ENCODE data around the gene PMPCA. TPM values are rescaled to one million over a fixed set of nuclear protein-coding genes. Genes with fewer than 3 reads are reported as not detected.
A peak's percentile ranks its signal among the peaks of the same experiment; 100 is the strongest.

Gene PMPCA
- total RNA-seq, 1 experiment from 2014 or later, result 58.4 TPM

GRCh38 chr9:136436055-136436634 lies 25.7 kb downstream of the PMPCA start:
- peaks cover 28% of the 10 kb centered on the region for H3K4me1 ChIP-seq (replicated peaks)
- H3K27me3 ChIP-seq (replicated peaks), result no peaks in the 10 kb centered on the region
- no peak overlapping the region for H3K4me3 ChIP-seq
- DNase-seq (ENCODE audit: low read depth in 1 of 2, low spot score in 2 of 2), result no peak
- H3K27ac ChIP-seq, result no peak overlapping the region
- H3K9me3 ChIP-seq (replicated peaks), result no peaks in the 10 kb centered on the region
- peaks cover 80% of the 10 kb centered on the region for H3K36me3 ChIP-seq

GRCh38 chr9:136437430-136437829 lies 27.0 kb downstream of the PMPCA start:
- Histone ChIP-seq H3K27me3 (replicated peaks) (no peaks in the 10 kb centered on the region), H3K4me3 (peak overlapping the region; percentile 98), H3K9me3 (replicated peaks) (no peaks in the 10 kb centered on the region), H3K36me3 (peaks cover 86% of the 10 kb centered on the region), H3K27ac (no peak overlapping the region), H3K4me1 (replicated peaks) (peaks cover 28% of the 10 kb centered on the region)
- DNase-seq (ENCODE audit: low read depth in 1 of 2, low spot score in 2 of 2), result no peak

- H3K36me3 ChIP-seq, result peaks cover 86% of the 10 kb centered on the region
- no peak for DNase-seq (ENCODE audit: low read depth in 1 of 2, low spot score in 2 of 2)
- no peaks in the 10 kb centered on the region for H3K27me3 ChIP-seq (replicated peaks)
- H3K27ac ChIP-seq, result no peak overlapping the region
- peak overlapping the region; percentile 98 for H3K4me3 ChIP-seq
- H3K4me1 ChIP-seq (replicated peaks), result peaks cover 28% of the 10 kb centered on the region
- no peaks in the 10 kb centered on the region for H3K9me3 ChIP-seq (replicated peaks)
Measured at GRCh38 chr9:136437839-136438547, 27.5 kb downstream of the PMPCA start.

GRCh38 chr9:136438548-136439480 lies 28.4 kb downstream of the PMPCA start:
- peak overlapping the region; percentile 98 for H3K4me3 ChIP-seq
- peak overlapping the region; percentile 71 for H3K27ac ChIP-seq
- DNase-seq (ENCODE audit: low read depth in 1 of 2, low spot score in 2 of 2), result peak in 1 of 2 experiments; percentile 48
- H3K36me3 ChIP-seq, result peaks cover 81% of the 10 kb centered on the region
- peaks cover 28% of the 10 kb centered on the region for H3K4me1 ChIP-seq (replicated peaks)
- no peaks in the 10 kb centered on the region for H3K27me3 ChIP-seq (replicated peaks)
- no peaks in the 10 kb centered on the region for H3K9me3 ChIP-seq (replicated peaks)

GRCh38 chr9:136439481-136440408 lies 29.3 kb downstream of the PMPCA start, which contains the start of gene INPP5E:
Gene INPP5E (minus strand): TSS chr9:136439845. CDS start chr9:136439419, 426 bp downstream.
- H3K27ac ChIP-seq, result peak within 1 kb of the TSS; percentile 71

GRCh38 chr9:136441191-136441680 lies 30.8 kb downstream of the PMPCA start:
- Histone ChIP-seq H3K9me3 (replicated peaks) (no peaks in the 10 kb centered on the region), H3K27me3 (replicated peaks) (no peaks in the 10 kb centered on the region), H3K27ac (no peak overlapping the region), H3K4me3 (no peak overlapping the region), H3K36me3 (peaks cover 87% of the 10 kb centered on the region), H3K4me1 (replicated peaks) (peaks cover 28% of the 10 kb centered on the region)
- no peak for DNase-seq (ENCODE audit: low read depth in 1 of 2, low spot score in 2 of 2)

More at GRCh38 chr9:136439481-136440408, 29.3 kb downstream of the PMPCA start, which contains the start of gene INPP5E:
- DNase-seq (ENCODE audit: low read depth in 1 of 2, low spot score in 2 of 2), result peak; percentile 55 to 63
- Histone ChIP-seq H3K36me3 (peaks cover 89% of the 10 kb centered on the region), H3K4me3 (peak within 1 kb of the TSS; percentile 98), H3K4me1 (replicated peaks) (peaks cover 28% of the 10 kb centered on the region), H3K27me3 (replicated peaks) (no peaks in the 10 kb centered on the region), H3K9me3 (replicated peaks) (no peaks in the 10 kb centered on the region)

- no peak for DNase-seq (ENCODE audit: low read depth in 1 of 2, low spot score in 2 of 2)
- Histone ChIP-seq H3K27ac (no peak overlapping the region), H3K36me3 (peaks cover 86% of the 10 kb centered on the region)
Measured at GRCh38 chr9:136441681-136442245, 31.3 kb downstream of the PMPCA start.

GRCh38 chr9:136442265-136442664 lies 31.8 kb downstream of the PMPCA start:
- Histone ChIP-seq H3K27ac (no peak overlapping the region), H3K9me3 (replicated peaks) (no peaks in the 10 kb centered on the region), H3K27me3 (replicated peaks) (no peaks in the 10 kb centered on the region), H3K4me1 (replicated peaks) (peaks cover 27% of the 10 kb centered on the region), H3K4me3 (no peak overlapping the region), H3K36me3 (peaks cover 86% of the 10 kb centered on the region)
- no peak for DNase-seq (ENCODE audit: low read depth in 1 of 2, low spot score in 2 of 2)

More at GRCh38 chr9:136441681-136442245, 31.3 kb downstream of the PMPCA start:
- no peak overlapping the region for H3K4me3 ChIP-seq
- no peaks in the 10 kb centered on the region for H3K9me3 ChIP-seq (replicated peaks)
- no peaks in the 10 kb centered on the region for H3K27me3 ChIP-seq (replicated peaks)
- peaks cover 28% of the 10 kb centered on the region for H3K4me1 ChIP-seq (replicated peaks)

GRCh38 chr9:136443087-136443486 lies 32.6 kb downstream of the PMPCA start:
- H3K27me3 ChIP-seq (replicated peaks), result no peaks in the 10 kb centered on the region
- no peak overlapping the region for H3K27ac ChIP-seq
- peaks cover 18% of the 10 kb centered on the region for H3K4me1 ChIP-seq (replicated peaks)
- no peaks in the 10 kb centered on the region for H3K9me3 ChIP-seq (replicated peaks)
- H3K4me3 ChIP-seq, result no peak overlapping the region
- no peak for DNase-seq (ENCODE audit: low read depth in 1 of 2, low spot score in 2 of 2)
- peaks cover 86% of the 10 kb centered on the region for H3K36me3 ChIP-seq

- Histone ChIP-seq H3K36me3 (peaks cover 80% of the 10 kb centered on the region), H3K4me3 (no peak overlapping the region), H3K9me3 (replicated peaks) (no peaks in the 10 kb centered on the region), H3K4me1 (replicated peaks) (peaks cover 12% of the 10 kb centered on the region), H3K27ac (no peak overlapping the region), H3K27me3 (replicated peaks) (no peaks in the 10 kb centered on the region)
- DNase-seq (ENCODE audit: low read depth in 1 of 2, low spot score in 2 of 2), result no peak
Measured at GRCh38 chr9:136443687-136444086, 33.2 kb downstream of the PMPCA start.

GRCh38 chr9:136444102-136444501 lies 33.6 kb downstream of the PMPCA start:
- peaks cover 8% of the 10 kb centered on the region for H3K4me1 ChIP-seq (replicated peaks)
- H3K27ac ChIP-seq, result no peak overlapping the region
- DNase-seq (ENCODE audit: low read depth in 1 of 2, low spot score in 2 of 2), result no peak
- no peaks in the 10 kb centered on the region for H3K27me3 ChIP-seq (replicated peaks)
- no peak overlapping the region for H3K4me3 ChIP-seq
- H3K9me3 ChIP-seq (replicated peaks), result no peaks in the 10 kb centered on the region
- peaks cover 81% of the 10 kb centered on the region for H3K36me3 ChIP-seq

- peaks cover 83% of the 10 kb centered on the region for H3K36me3 ChIP-seq
- H3K4me3 ChIP-seq, result no peak overlapping the region
- H3K27ac ChIP-seq, result no peak overlapping the region
- no peaks in the 10 kb centered on the region for H3K9me3 ChIP-seq (replicated peaks)
- DNase-seq (ENCODE audit: low read depth in 1 of 2, low spot score in 2 of 2), result no peak
- H3K27me3 ChIP-seq (replicated peaks), result no peaks in the 10 kb centered on the region
- no peaks in the 10 kb centered on the region for H3K4me1 ChIP-seq (replicated peaks)
Measured at GRCh38 chr9:136445799-136446198, 35.3 kb downstream of the PMPCA start.
